B cell (primary cell): Measurements from ENCODE around the gene SLC25A20. TPM values are rescaled to one million over a fixed set of nuclear protein-coding genes. Genes with fewer than 3 reads are reported as not detected.

ENCODE experiments used
- ATAC-seq: fragments of 200-7000 bp; cut with Tn5 transposase; one replicate; pipeline ENCODE4 v1.10.0; 2021; ENCODE audit warnings: low read depth, mild to moderate bottlenecking, moderate number of reproducible peaks, moderate library complexity
- CTCF ChIA-PET: fragments of 350-600 bp; sonication (Branson Sonifier 250); formaldehyde crosslinking; loops from one replicate; lab custom pipeline; 2021; ENCODE audit warnings: antibody characterized with exemption, inconsistent platforms; lab: Charles Lee
- POLR2A ChIA-PET: fragments of 350-600 bp; sonication (Branson Sonifier 250); formaldehyde crosslinking; loops from one replicate; lab custom pipeline; 2021; ENCODE audit warnings: antibody characterized with exemption; lab: Charles Lee
- DNase-seq: peaks from one replicate; pipeline ENCODE4 v3.0.0; 2013
- H2AFZ ChIP-seq: 2 replicates; pipeline ENCODE4 v1.6.1; 2012; ENCODE audit warnings: mild to moderate bottlenecking, low read depth, low read length; ENCODE audit not compliant: insufficient read depth, poor library complexity, severe bottlenecking
- H3K27ac ChIP-seq, 2 donors: 1 replicate in 1 of 2; 2 replicates in 1 of 2; pipeline ENCODE4 v1.5.1; 2012 to 2013; ENCODE audit warnings: low read length in 2 of 2, mild to moderate bottlenecking in 2 of 2, moderate library complexity in 1 of 2
- H3K27me3 ChIP-seq, 4 experiments: fragments of 200-600 bp in 1 of 4; sonication (generic) in 1 of 4; replicated peaks in 1 of 4; 1 replicate in 2 of 4; 2 replicates in 2 of 4; pipeline versions ENCODE4 v1.6.1 to v1.7.0; 2013 to 2016; ENCODE audit warnings: low read length in 3 of 4, mild to moderate bottlenecking in 2 of 4, mixed read lengths in 1 of 4, moderate library complexity in 1 of 4; ENCODE audit not compliant: insufficient read depth in 4 of 4, control insufficient read depth in 3 of 4; ENCODE audit errors: control extremely low read depth in 1 of 4
- H3K36me3 ChIP-seq, 2 experiments: replicated peaks in 1 of 2; 1 replicate in 1 of 2; 2 replicates in 1 of 2; pipeline versions ENCODE4 v1.6.1 to v1.7.1; 2013; ENCODE audit warnings: low read length in 1 of 2; ENCODE audit not compliant: insufficient read depth in 2 of 2, control insufficient read depth in 1 of 2; ENCODE audit errors: control extremely low read depth in 1 of 2, extremely low read depth in 1 of 2
- H3K4me1 ChIP-seq, 2 donors: fragments of 200-600 bp in 1 of 2; sonication (generic) in 1 of 2; 1 replicate in 1 of 2; 2 replicates in 1 of 2; pipeline versions ENCODE4 v1.5.1 to v1.6.1; 2013 to 2017; ENCODE audit warnings: low read length in 2 of 2; ENCODE audit not compliant: control insufficient read depth in 2 of 2, insufficient read depth in 2 of 2
- H3K4me2 ChIP-seq: replicated peaks from 2 replicates; pipeline ENCODE3; 2012; ENCODE audit warnings: mild to moderate bottlenecking, low read depth, low read length; ENCODE audit not compliant: poor library complexity, severe bottlenecking
- H3K4me3 ChIP-seq, 5 experiments: fragments of 200-600 bp in 1 of 5; sonication (generic) in 1 of 5; 1 replicate in 3 of 5; 2 replicates in 2 of 5; pipeline versions ENCODE4 v1.5.1 to v1.7.0; 2011 to 2016; ENCODE audit warnings: low read length in 4 of 5, mild to moderate bottlenecking in 4 of 5, low read depth in 2 of 5, control low read depth in 1 of 5, moderate library complexity in 1 of 5; ENCODE audit not compliant: insufficient read depth in 1 of 5; ENCODE audit errors: control extremely low read depth in 1 of 5, extremely low read depth in 1 of 5
- H3K79me2 ChIP-seq: fragments of 200-600 bp; sonication (generic); one replicate; pipeline ENCODE4 v1.6.0; 2016; ENCODE audit warnings: low read length; ENCODE audit not compliant: control insufficient read depth, insufficient read depth
- H3K9ac ChIP-seq: fragments of 200-600 bp; sonication (generic); 2 replicates; pipeline ENCODE4 v1.6.1; 2017; ENCODE audit warnings: mild to moderate bottlenecking, low read length, moderate library complexity
- H3K9me3 ChIP-seq, 3 donors: one replicate each; pipeline versions ENCODE4 v1.6.1 to v1.7.1; 2013; ENCODE audit warnings: low read length in 2 of 3; ENCODE audit not compliant: control insufficient read depth in 2 of 3, insufficient read depth in 1 of 3; ENCODE audit errors: control extremely low read depth in 1 of 3
- H4K20me1 ChIP-seq: 2 replicates; pipeline ENCODE4 v1.6.0; 2012; ENCODE audit warnings: mild to moderate bottlenecking, low read length; ENCODE audit not compliant: insufficient read depth, control insufficient read depth, poor library complexity, severe bottlenecking
- H3K27ac Mint-ChIP-seq: one replicate; pipeline ENCODE4 v1.8.0; 2021; ENCODE audit warnings: mixed read lengths
- H3K27me3 Mint-ChIP-seq: one replicate; pipeline ENCODE4 v1.8.0; 2021; ENCODE audit warnings: mixed read lengths
- H3K4me1 Mint-ChIP-seq: one replicate; pipeline ENCODE4 v1.8.0; 2021; ENCODE audit warnings: mixed read lengths
- H3K4me3 Mint-ChIP-seq: one replicate; pipeline ENCODE4 v1.8.0; 2021; ENCODE audit warnings: mixed read lengths
- H3K9me3 Mint-ChIP-seq: one replicate; pipeline ENCODE4 v1.8.0; 2022; ENCODE audit warnings: mixed read lengths; ENCODE audit not compliant: insufficient read depth
- EZH2 ChIP-seq: IDR thresholded peaks from 2 replicates; pipeline ENCODE4 v1.6.1; 2012; ENCODE audit warnings: borderline replicate concordance, low read depth, mild to moderate bottlenecking, moderate library complexity, low read length; ENCODE audit not compliant: insufficient read depth, poor library complexity, severe bottlenecking
- WGBS: methylation state at CpG from one replicate; pipeline ENCODE4 v1.1.5; 2013; ENCODE audit warnings: missing lambda C conversion rate; ENCODE audit not compliant: insufficient coverage; 5-methylcytosine and 5-hydroxymethylcytosine counted together
- intact Hi-C: fragments of 100-400 bp; cut with micrococcal nuclease; formaldehyde crosslinking; loops from one replicate; pipeline ENCODE4 v1.10.0; 2022
- polyA plus RNA-seq: library from polyadenylated mRNA; depleted of rRNA; stranded (reverse); fragments of >200 nt; gene quantifications from 2 replicates; pipeline ENCODE4 v1.2.3, GENCODE V29; 2012
- total RNA-seq, 2 donors: library from RNA; stranded (reverse); fragments of 120-200 nt in 1 of 2; gene quantifications; 1 replicate in 1 of 2; 2 replicates in 1 of 2; pipeline versions ENCODE4 v1.2.3 to v1.2.4, GENCODE V29; 2013 to 2022
- TF ChIP-seq, protein P1 (sequence below): fragments of 200-600 bp; IDR thresholded peaks from one replicate; pipeline ENCODE4 v1.8.0; 2022; ENCODE audit warnings: antibody characterized with exemption, mild to moderate bottlenecking

SLC25A20 gene
- total and polyA plus RNA-seq, 2 donors (not counting 1 experiment from before 2014, with no cell fraction given), result 12.2 to 19.9 TPM

DNA sequence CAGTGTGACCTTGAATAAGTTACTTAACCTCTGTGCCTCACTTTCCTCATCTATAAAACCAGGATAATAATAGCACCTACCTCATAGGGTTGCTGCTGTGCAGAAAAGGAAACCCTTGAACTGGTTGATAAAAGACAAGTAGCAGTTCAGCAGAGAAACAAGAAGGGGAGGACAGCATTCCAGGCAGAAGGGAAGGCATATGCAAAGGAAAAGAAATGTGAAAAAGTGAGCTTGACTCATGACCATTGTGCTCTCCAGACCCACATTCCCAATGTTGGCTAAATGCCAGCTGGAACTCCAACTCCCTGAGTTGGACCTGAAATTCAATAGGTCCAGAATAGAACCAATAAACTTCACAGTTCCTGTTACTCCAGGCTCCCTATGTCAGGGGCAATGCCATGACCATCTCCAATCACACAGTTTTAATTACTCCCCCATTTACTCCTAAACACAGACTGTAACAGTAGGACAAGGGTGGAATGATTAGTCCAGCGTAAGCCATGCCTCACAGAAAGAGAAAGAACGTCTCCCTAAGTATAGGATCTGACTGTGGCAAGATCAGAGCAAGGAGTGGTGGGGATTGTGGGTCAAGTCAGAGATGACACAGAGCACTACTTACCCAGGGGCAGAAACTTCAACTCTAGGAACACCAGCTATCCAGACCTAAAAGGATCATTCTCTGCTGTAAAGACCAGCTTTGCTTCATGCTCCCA lies 77.9 kb downstream of the SLC25A20 start:
- H3K4me2 ChIP-seq, result no peak overlapping the region
- peaks cover 23% of the 10 kb centered on the region for H4K20me1 ChIP-seq
- H3K27me3 Mint-ChIP-seq, result no peaks in the 10 kb centered on the region
- H3K4me1 ChIP-seq, result no peaks in the 10 kb centered on the region
- no peak overlapping the region for H3K4me3 Mint-ChIP-seq
- H3K4me1 Mint-ChIP-seq, result peaks cover 7% of the 10 kb centered on the region
- H3K9me3 Mint-ChIP-seq, result no peaks in the 10 kb centered on the region
- no peak overlapping the region for H3K4me3 ChIP-seq
- no peak for DNase-seq
- H3K36me3 ChIP-seq, result no peaks in the 10 kb centered on the region
- ChIA-PET CTCF (no interaction called here), POLR2A (no interaction called here)
- intact Hi-C loops, result no loop called here
- TF ChIP-seq EZH2, result no peak
- TF ChIP-seq, protein P1, sequence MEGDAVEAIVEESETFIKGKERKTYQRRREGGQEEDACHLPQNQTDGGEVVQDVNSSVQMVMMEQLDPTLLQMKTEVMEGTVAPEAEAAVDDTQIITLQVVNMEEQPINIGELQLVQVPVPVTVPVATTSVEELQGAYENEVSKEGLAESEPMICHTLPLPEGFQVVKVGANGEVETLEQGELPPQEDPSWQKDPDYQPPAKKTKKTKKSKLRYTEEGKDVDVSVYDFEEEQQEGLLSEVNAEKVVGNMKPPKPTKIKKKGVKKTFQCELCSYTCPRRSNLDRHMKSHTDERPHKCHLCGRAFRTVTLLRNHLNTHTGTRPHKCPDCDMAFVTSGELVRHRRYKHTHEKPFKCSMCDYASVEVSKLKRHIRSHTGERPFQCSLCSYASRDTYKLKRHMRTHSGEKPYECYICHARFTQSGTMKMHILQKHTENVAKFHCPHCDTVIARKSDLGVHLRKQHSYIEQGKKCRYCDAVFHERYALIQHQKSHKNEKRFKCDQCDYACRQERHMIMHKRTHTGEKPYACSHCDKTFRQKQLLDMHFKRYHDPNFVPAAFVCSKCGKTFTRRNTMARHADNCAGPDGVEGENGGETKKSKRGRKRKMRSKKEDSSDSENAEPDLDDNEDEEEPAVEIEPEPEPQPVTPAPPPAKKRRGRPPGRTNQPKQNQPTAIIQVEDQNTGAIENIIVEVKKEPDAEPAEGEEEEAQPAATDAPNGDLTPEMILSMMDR, result no peak
- H3K9ac ChIP-seq, result no peak overlapping the region
- H3K27ac Mint-ChIP-seq, result no peak overlapping the region
- no peaks in the 10 kb centered on the region for H3K27me3 ChIP-seq
- no peak overlapping the region for H3K27ac ChIP-seq
- H3K9me3 ChIP-seq, result no peaks in the 10 kb centered on the region
- no CpG with 5 or more reads among the region's 2 CpGs for WGBS
- H2AFZ ChIP-seq, result no peak overlapping the region
- ATAC-seq, result no peak
- H3K79me2 ChIP-seq, result peaks cover 40% of the 10 kb centered on the region
